Measurements from ENCODE around the gene CAPN8. TPM values are rescaled to one million over a fixed set of nuclear protein-coding genes. Genes with fewer than 3 reads are reported as not detected.
A peak's percentile ranks its signal among the peaks of the same experiment; 100 is the strongest.

CAPN8 gene
- total RNA-seq, 1 donor from 2014 or later = 97.2 TPM

GRCh38 chr1:223654083-223654482, 11.4 kb downstream of the CAPN8 start:
- DNase-seq (ENCODE audit: low spot score) = no peak

- no peak for DNase-seq (ENCODE audit: low spot score)
Observed at GRCh38 chr1:223653431-223653830, 12.1 kb downstream of the CAPN8 start.

- DNase-seq (ENCODE audit: low spot score) = no peak
Observed at GRCh38 chr1:223653015-223653414, 12.5 kb downstream of the CAPN8 start.

- DNase-seq (ENCODE audit: low spot score) = no peak
Observed at GRCh38 chr1:223652436-223652941, 13.0 kb downstream of the CAPN8 start.

- DNase-seq (ENCODE audit: low spot score) = no peak
Observed at GRCh38 chr1:223651291-223651991, 14.1 kb downstream of the CAPN8 start.

GRCh38 chr1:223650465-223650864, 15.0 kb downstream of the CAPN8 start:
- DNase-seq (ENCODE audit: low spot score) = peak; percentile 53

GRCh38 chr1:223649222-223649621, 16.3 kb downstream of the CAPN8 start:
- no peak for DNase-seq (ENCODE audit: low spot score)

- DNase-seq (ENCODE audit: low spot score) = no peak
Observed at GRCh38 chr1:223647249-223647648, 18.3 kb downstream of the CAPN8 start.

GRCh38 chr1:223645903-223646302, 19.6 kb downstream of the CAPN8 start:
- no peak for DNase-seq (ENCODE audit: low spot score)

- no peak for DNase-seq (ENCODE audit: low spot score)
Observed at GRCh38 chr1:223642237-223642636, 23.3 kb downstream of the CAPN8 start.

GRCh38 chr1:223641523-223642039, 23.9 kb downstream of the CAPN8 start:
- no peak for DNase-seq (ENCODE audit: low spot score)

GRCh38 chr1:223639331-223639749, 26.2 kb downstream of the CAPN8 start:
- DNase-seq (ENCODE audit: low spot score) = peak; percentile 58

- no peak for DNase-seq (ENCODE audit: low spot score)
Observed at GRCh38 chr1:223635236-223635635, 30.3 kb downstream of the CAPN8 start.

GRCh38 chr1:223634423-223634822, 31.1 kb downstream of the CAPN8 start:
- DNase-seq (ENCODE audit: low spot score) = no peak

GRCh38 chr1:223631956-223632355, 33.5 kb downstream of the CAPN8 start:
- no peak for DNase-seq (ENCODE audit: low spot score)

GRCh38 chr1:223631473-223631872, 34.0 kb downstream of the CAPN8 start:
- no peak for DNase-seq (ENCODE audit: low spot score)

GRCh38 chr1:223629126-223629457, 36.4 kb downstream of the CAPN8 start:
- no peak for DNase-seq (ENCODE audit: low spot score)

GRCh38 chr1:223628233-223629125, 37.0 kb downstream of the CAPN8 start:
- DNase-seq (ENCODE audit: low spot score) = no peak

- no peak for DNase-seq (ENCODE audit: low spot score)
Observed at GRCh38 chr1:223622132-223622842, 43.2 kb downstream of the CAPN8 start.

- DNase-seq (ENCODE audit: low spot score) = no peak
Observed at GRCh38 chr1:223621312-223621734, 44.2 kb downstream of the CAPN8 start.

GRCh38 chr1:223620297-223620897, 45.1 kb downstream of the CAPN8 start:
- no peak for DNase-seq (ENCODE audit: low spot score)

- DNase-seq (ENCODE audit: low spot score) = no peak
Observed at GRCh38 chr1:223618680-223619079, 46.8 kb downstream of the CAPN8 start.

Data from ureter (tissue), 1 donor.